GM21619 (cell line): ENCODE results near the gene CAV1.

Experiments used
- ATAC-seq: cut with Tn5 transposase; IDR thresholded peaks from one replicate; pipeline ENCODE4 v1.9.1; 2021; ENCODE audit not compliant: unreplicated experiment

CAV1 gene

DNA sequence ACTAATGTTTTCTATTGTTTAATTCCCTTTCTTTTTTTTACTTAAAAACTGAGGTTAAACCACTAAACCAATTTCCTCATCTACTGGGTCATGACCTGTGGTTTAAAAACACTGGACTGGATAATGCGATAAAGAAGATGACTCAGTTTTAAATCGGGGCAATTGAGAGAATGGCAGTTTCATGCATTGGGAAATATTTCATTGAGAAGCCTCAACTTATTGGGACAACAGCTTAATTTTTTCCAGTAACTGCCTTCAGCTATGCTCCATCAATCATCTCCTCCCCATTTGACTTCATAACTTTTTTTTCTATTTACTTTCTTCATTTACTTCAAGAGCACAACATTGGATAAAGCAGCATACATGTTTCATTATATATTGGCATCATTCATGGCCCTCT is 85.4 kb downstream of the CAV1 start:
- no peak for ATAC-seq

DNA sequence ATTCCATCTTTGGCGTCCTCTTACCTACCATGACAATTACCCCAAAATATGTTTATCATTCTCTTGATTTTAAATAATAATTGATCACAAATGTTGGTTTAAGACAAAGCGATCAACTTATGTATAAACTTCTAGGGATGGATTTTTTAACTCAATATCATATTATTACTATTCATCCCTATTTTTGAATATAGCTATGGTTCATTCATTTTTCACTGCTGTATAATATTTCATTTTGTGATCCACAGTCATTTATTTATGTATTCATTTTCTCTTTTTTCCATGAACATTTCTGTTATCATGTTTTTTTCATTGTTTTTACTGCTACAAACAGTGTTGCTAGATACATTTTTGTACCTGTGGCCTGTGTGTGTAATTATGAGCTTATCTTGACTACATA is 85.9 kb downstream of the CAV1 start:
- ATAC-seq, result no peak
